GM12878 (cell line): ENCODE data around the gene OR13J1. TPM values are rescaled to one million over a fixed set of nuclear protein-coding genes. Genes with fewer than 3 reads are reported as not detected.

Experiments
- ATAC-seq: fragments of 200-7000 bp; cut with Tn5 transposase; 3 replicates; pipeline ENCODE4 v1.9.1; 2020; ENCODE audit warnings: mild to moderate bottlenecking, moderate library complexity
- BruUV-seq: library from RNA; stranded (reverse); fragments of 400-500 nt; replicated peaks from 2 replicates; lab custom pipeline; 2021; lab: Mats Ljungman, UMichigan
- CTCF ChIA-PET: fragments of 300-600 bp; sonication (Branson Sonifier 250); formaldehyde crosslinking; extraction: SDS; loops from one replicate; lab custom pipeline; 2021; ENCODE audit warnings: inconsistent platforms; lab: Yijun Ruan, JAX
- POLR2A ChIA-PET: fragments of 350-600 bp; formaldehyde crosslinking; extraction: SDS; loops from one replicate; lab custom pipeline; 2021; ENCODE audit warnings: inconsistent platforms; lab: Charles Lee
- RAD21 ChIA-PET: fragments of 300-600 bp; sonication (Branson Sonifier 250); formaldehyde crosslinking; loops from one replicate; lab custom pipeline; 2023; ENCODE audit warnings: antibody characterized with exemption; ENCODE audit not compliant: unreplicated experiment; lab: Charles Lee
- SMC1A ChIA-PET: fragments of 300-600 bp; sonication (Branson Sonifier 250); formaldehyde crosslinking; loops from one replicate; lab custom pipeline; 2023; ENCODE audit not compliant: unreplicated experiment, uncharacterized antibody; lab: Charles Lee
- DNase-seq: peaks from one replicate; pipeline ENCODE4 v3.0.0-alpha.2; 2011; ENCODE audit warnings: low read depth, low spot score
- FAIRE-seq: peaks from 3 replicates; lab custom pipeline; 2011; peaks lifted over from hg19 to GRCh38; lab: Jason Lieb, UNC
- H2AFZ ChIP-seq: 2 replicates; pipeline ENCODE4 v1.6.0; 2011; ENCODE audit warnings: low read depth, low read length, control low read depth; ENCODE audit not compliant: control insufficient read depth
- H3K27ac ChIP-seq: 2 replicates; pipeline ENCODE4 v1.5.1; 2011; ENCODE audit warnings: control low read depth; ENCODE audit not compliant: control insufficient read depth, insufficient read depth
- H3K27me3 ChIP-seq, 2 experiments: replicated peaks in 1 of 2; 2 replicates each; pipeline versions ENCODE4 v1.6.0 to v1.6.1; 2011; ENCODE audit warnings: low read length in 1 of 2; ENCODE audit not compliant: control insufficient read depth in 2 of 2, insufficient read depth in 2 of 2
- H3K36me3 ChIP-seq, 2 experiments: 2 replicates each; pipeline ENCODE4 v1.5.1; 2011; ENCODE audit warnings: low read length in 1 of 2; ENCODE audit not compliant: control insufficient read depth in 2 of 2, insufficient read depth in 2 of 2
- H3K4me1 ChIP-seq: 2 replicates; pipeline ENCODE4 v1.6.1; 2011; ENCODE audit warnings: mild to moderate bottlenecking, low read length, moderate library complexity, mixed read lengths; ENCODE audit not compliant: control insufficient read depth, insufficient read depth
- H3K4me2 ChIP-seq: 2 replicates; pipeline ENCODE4 v1.6.0; 2011; ENCODE audit warnings: control low read depth; ENCODE audit not compliant: control insufficient read depth, insufficient read depth
- H3K4me3 ChIP-seq: fragments of 200-600 bp; sonication (generic); 2 replicates; pipeline ENCODE4 v1.5.1; 2016
- H3K79me2 ChIP-seq: 2 replicates; pipeline ENCODE4 v1.6.0; 2011; ENCODE audit warnings: low read length; ENCODE audit not compliant: control insufficient read depth, insufficient read depth
- H3K9ac ChIP-seq: 2 replicates; pipeline ENCODE4 v1.8.0; 2011; ENCODE audit warnings: low read length, control low read depth, mixed read lengths; ENCODE audit not compliant: control insufficient read depth, insufficient read depth
- H3K9me3 ChIP-seq: replicated peaks from 3 replicates; pipeline ENCODE4 v1.5.1; 2011; ENCODE audit warnings: mild to moderate bottlenecking, low read length; ENCODE audit not compliant: control insufficient read depth, insufficient read depth
- H4K20me1 ChIP-seq: 2 replicates; pipeline ENCODE4 v1.6.0; 2011; ENCODE audit not compliant: control insufficient read depth, insufficient read depth
- ATF3 ChIP-seq: IDR thresholded peaks from 2 replicates; pipeline ENCODE4 v1.6.1; 2011; ENCODE audit warnings: low read depth, mild to moderate bottlenecking, low read length, moderate library complexity, borderline replicate concordance; ENCODE audit errors: extremely low read depth
- BRCA1 ChIP-seq: IDR thresholded peaks from 2 replicates; pipeline ENCODE4 v1.6.1; 2011; ENCODE audit warnings: low read depth, low read length, improper control_type of control experiment
- CREB1 ChIP-seq: IDR thresholded peaks from 2 replicates; pipeline ENCODE4 v1.6.1; 2012; ENCODE audit warnings: low read depth, mild to moderate bottlenecking, inconsistent platforms
- DPF2 ChIP-seq: fragments of 450-650 bp; IDR thresholded peaks from 2 replicates; pipeline ENCODE4 v1.6.1; 2017; ENCODE audit warnings: mild to moderate bottlenecking
- ETV6 ChIP-seq, 2 experiments: fragments of 450-650 bp in 1 of 2; IDR thresholded peaks in 1 of 2; conservative IDR thresholded peaks in 1 of 2; 2 replicates each; pipeline ENCODE4 v1.6.1; 2014; ENCODE audit warnings: antibody characterized with exemption in 1 of 2, borderline replicate concordance in 1 of 2, low read depth in 1 of 2, mild to moderate bottlenecking in 1 of 2, moderate library complexity in 1 of 2
- FOXK2 ChIP-seq: fragments of 450-650 bp; IDR thresholded peaks from 2 replicates; pipeline ENCODE4 v1.6.1; 2017; ENCODE audit warnings: mild to moderate bottlenecking, moderate library complexity
- HDGF ChIP-seq: fragments of 450-650 bp; IDR thresholded peaks from 2 replicates; pipeline ENCODE4 v1.6.1; 2016; ENCODE audit warnings: antibody characterized with exemption
- IRF3 ChIP-seq: fragments of 450-650 bp; IDR thresholded peaks from 2 replicates; pipeline ENCODE4 v1.6.1; 2014; ENCODE audit warnings: mild to moderate bottlenecking
- IRF5 ChIP-seq: fragments of 450-650 bp; IDR thresholded peaks from 2 replicates; pipeline ENCODE4 v1.6.1; 2017; ENCODE audit warnings: borderline replicate concordance
- MLLT1 ChIP-seq: fragments of 450-650 bp; IDR thresholded peaks from 2 replicates; pipeline ENCODE4 v1.6.1; 2016; ENCODE audit warnings: mild to moderate bottlenecking
- NBN ChIP-seq: fragments of 450-650 bp; IDR thresholded peaks from 2 replicates; pipeline ENCODE4 v1.6.1; 2016
- PAX5 ChIP-seq: IDR thresholded peaks from 2 replicates; pipeline ENCODE4 v1.6.1; 2011; ENCODE audit warnings: low read depth, low read length, borderline replicate concordance
- PKNOX1 ChIP-seq: fragments of 450-650 bp; IDR thresholded peaks from 2 replicates; pipeline ENCODE4 v1.6.1; 2016; ENCODE audit warnings: mild to moderate bottlenecking
- PML ChIP-seq: IDR thresholded peaks from 2 replicates; pipeline ENCODE4 v1.6.1; 2012; ENCODE audit warnings: low read length, inconsistent platforms
- POLR2A ChIP-seq: IDR thresholded peaks from 2 replicates; pipeline ENCODE4 v1.6.1; 2011; ENCODE audit warnings: low read depth, mild to moderate bottlenecking, low read length
- RFX5 ChIP-seq: IDR thresholded peaks from 2 replicates; pipeline ENCODE4 v1.6.1; 2011; ENCODE audit warnings: low read depth, low read length, improper control_type of control experiment
- TCF12 ChIP-seq: IDR thresholded peaks from 2 replicates; pipeline ENCODE4 v1.6.1; 2011; ENCODE audit warnings: low read depth, mild to moderate bottlenecking, low read length
- WGBS: methylation state at CpG from one replicate; pipeline ENCODE4 v1.1.6; 2016; ENCODE audit warnings: low lambda C conversion rate; ENCODE audit not compliant: insufficient replicate concordance, insufficient coverage; ENCODE audit errors: missing lambda C conversion rate; 5-methylcytosine and 5-hydroxymethylcytosine counted together
- in situ Hi-C: fragments of 300-500 bp; cut with MboI; formaldehyde crosslinking; loops from 9 replicates; pipeline ENCODE4 v1.14.3; 2018; ENCODE audit warnings: mixed read lengths
- intact Hi-C: fragments of 100-400 bp; cut with micrococcal nuclease; formaldehyde crosslinking; loops from one replicate; pipeline ENCODE4 v1.14.2; 2022; ENCODE audit not compliant: unreplicated experiment
- polyA plus RNA-seq, 11 experiments: library from polyadenylated mRNA; depleted of rRNA in 4 of 11; unstranded in 6 of 11; stranded (reverse) in 5 of 11; fragments of >200 nt; fragmentation: Nextera tagmentation in 4 of 11; fragmentation: Illumina TruSeq in 1 of 11; extraction: Ambion mirVana in 4 of 11; extraction: Trizol in 1 of 11; gene quantifications; 1 replicate in 1 of 11; 2 replicates in 10 of 11; pipeline versions ENCODE4 v1.2.1 to v1.2.3, GENCODE V29; 2011 to 2016; ENCODE audit warnings: inconsistent platforms in 2 of 11, missing spikeins in 2 of 11, low read depth in 1 of 11
- total RNA-seq, 4 experiments: library from RNA; depleted of rRNA in 3 of 4; stranded (reverse); fragments of >200 nt in 3 of 4; fragmentation: Illumina TruSeq in 1 of 4; extraction: Trizol in 1 of 4; gene quantifications; 2 replicates each; pipeline versions ENCODE4 v1.2.1 to v1.2.3, GENCODE V29; 2013 to 2021

The OR13J1 gene
- total and polyA plus RNA-seq, 10 of the 15 experiments (the other 5 are each of a cell fraction or from before 2014, with no cell fraction given), result not detected

- Histone ChIP-seq H3K27me3 (no peaks in the 10 kb centered on the region; a peak in 1 of 4 replicates), H3K4me3 (no peak overlapping the region), H3K4me1 (no peaks in the 10 kb centered on the region), H4K20me1 (no peaks in the 10 kb centered on the region), H3K4me2 (no peak overlapping the region), H2AFZ (no peak overlapping the region), H3K27ac (no peak overlapping the region), H3K79me2 (no peaks in the 10 kb centered on the region), H3K9ac (no peak overlapping the region), H3K9me3 (no peaks in the 10 kb centered on the region), H3K36me3 (no peaks in the 10 kb centered on the region)
- DNase-seq, result no peak
- intact Hi-C loops, result no loop called here
- in situ Hi-C loops, result no loop called here
- SMC1A ChIA-PET, result interaction anchor here (1.1 kb wide), 1 partner anchor 11 kb away, joined by 3 read pairs; no protein-coding TSS in a partner anchor
- TF ChIP-seq FOXK2 (no peak), NBN (no peak), ATF3 (no peak), MLLT1 (no peak), HDGF (no peak), IRF3 (no peak), BRCA1 (no peak), PKNOX1 (no peak), POLR2A (no peak), PAX5 (no peak), TCF12 (no peak), DPF2 (no peak), RFX5 (no peak), CREB1 (no peak), PML (no peak), IRF5 (no peak), ETV6 (conservative IDR thresholded peaks at IDR 0.05 in 1 of 2, IDR thresholded peaks at IDR 0.05 in 1 of 2; ENCODE audit: borderline replicate concordance in 1 of 2, low read depth in 1 of 2) (no peak)
- no peak for ATAC-seq
- no peak for FAIRE-seq
- 48% methylated on average over 3 of the region's 3 CpGs for WGBS
- no TSS peak for BruUV-seq
- CTCF ChIA-PET, result interaction anchor here (1.1 to 2.8 kb wide), 4 partner anchors 16 to 35 kb away, joined by 3 to 12 read pairs (median 4); no protein-coding TSS in a partner anchor
- RAD21 ChIA-PET, result no interaction called here
- POLR2A ChIA-PET, result no interaction called here
Measured at GRCh38 chr9:35919212-35920008, 49.2 kb upstream of the OR13J1 start.
